NT2/D1 (cell line): ENCODE measurements around the gene VEGFC.

Experiments used
- DNase-seq: peaks from one replicate; pipeline ENCODE4 v3.0.0-alpha.2; 2011; ENCODE audit warnings: low read depth, low spot score
- H3K27me3 ChIP-seq: 2 replicates; pipeline ENCODE4 v1.6.0; 2011; ENCODE audit warnings: mild to moderate bottlenecking; ENCODE audit not compliant: insufficient read length, insufficient read depth
- H3K36me3 ChIP-seq: 2 replicates; pipeline ENCODE4 v1.6.1; 2011; ENCODE audit warnings: mild to moderate bottlenecking, low read length, mixed read lengths; ENCODE audit not compliant: insufficient read depth, insufficient read length
- H3K4me1 ChIP-seq: 2 replicates; pipeline ENCODE4 v1.5.1; 2011; ENCODE audit not compliant: insufficient read depth, insufficient read length
- H3K4me3 ChIP-seq: 2 replicates; pipeline ENCODE4 v1.5.1; 2011; ENCODE audit warnings: low read depth; ENCODE audit not compliant: insufficient read length
- H3K9ac ChIP-seq: 2 replicates; pipeline ENCODE4 v1.6.0; 2011; ENCODE audit warnings: low read depth; ENCODE audit not compliant: insufficient read length
- H3K9me3 ChIP-seq: 2 replicates; pipeline ENCODE4 v1.5.1; 2011; ENCODE audit warnings: mild to moderate bottlenecking, low read length; ENCODE audit not compliant: insufficient read depth
- SUZ12 ChIP-seq: IDR thresholded peaks from 2 replicates; pipeline ENCODE4 v1.6.1; 2011; ENCODE audit not compliant: insufficient read length, insufficient read depth; ENCODE audit errors: extremely low read depth
- YY1 ChIP-seq: IDR thresholded peaks from 2 replicates; pipeline ENCODE4 v1.6.1; 2011; ENCODE audit not compliant: insufficient read length, insufficient read depth
- ZNF274 ChIP-seq: IDR thresholded peaks from 2 replicates; pipeline ENCODE4 v1.6.1; 2011; ENCODE audit warnings: mild to moderate bottlenecking, low read depth, low read length

VEGFC gene

GRCh38 chr4:176708771-176709311 lies 83.9 kb downstream of the VEGFC start:
- no peaks in the 10 kb centered on the region for H3K4me1 ChIP-seq
- no peak for DNase-seq
- H3K9me3 ChIP-seq = no peaks in the 10 kb centered on the region
- H3K4me3 ChIP-seq = no peak overlapping the region
- H3K36me3 ChIP-seq = no peaks in the 10 kb centered on the region
- TF ChIP-seq SUZ12 = no peak
- TF ChIP-seq YY1 = no peak
- TF ChIP-seq ZNF274 = no peak
- H3K9ac ChIP-seq = no peak overlapping the region
- H3K27me3 ChIP-seq = no peaks in the 10 kb centered on the region

- DNase-seq = no peak
- Histone ChIP-seq H3K4me1 (no peaks in the 10 kb centered on the region), H3K36me3 (no peaks in the 10 kb centered on the region), H3K9me3 (no peaks in the 10 kb centered on the region), H3K27me3 (no peaks in the 10 kb centered on the region), H3K4me3 (no peak overlapping the region), H3K9ac (no peak overlapping the region)
- TF ChIP-seq ZNF274 (no peak), YY1 (no peak), SUZ12 (no peak)
Observed at GRCh38 chr4:176690716-176691115, 102.0 kb downstream of the VEGFC start.

GRCh38 chr4:176680668-176681180 lies 112.0 kb downstream of the VEGFC start:
- no peak for DNase-seq
- H3K36me3 ChIP-seq = no peaks in the 10 kb centered on the region

GRCh38 chr4:176676901-176677300 lies 115.8 kb downstream of the VEGFC start:
- no peaks in the 10 kb centered on the region for H3K36me3 ChIP-seq
- no peak for TF ChIP-seq ZNF274
- no peak for TF ChIP-seq SUZ12
- no peak for TF ChIP-seq YY1
- H3K4me1 ChIP-seq = no peaks in the 10 kb centered on the region
- no peak overlapping the region for H3K4me3 ChIP-seq
- H3K9me3 ChIP-seq = no peaks in the 10 kb centered on the region
- H3K27me3 ChIP-seq = no peaks in the 10 kb centered on the region
- H3K9ac ChIP-seq = no peak overlapping the region
- no peak for DNase-seq

More at GRCh38 chr4:176680668-176681180, 112.0 kb downstream of the VEGFC start:
- TF ChIP-seq SUZ12 (no peak), YY1 (no peak), ZNF274 (no peak)
- Histone ChIP-seq H3K27me3 (no peaks in the 10 kb centered on the region), H3K9ac (no peak overlapping the region), H3K4me3 (no peak overlapping the region), H3K4me1 (no peaks in the 10 kb centered on the region), H3K9me3 (no peaks in the 10 kb centered on the region)

GRCh38 chr4:176675810-176676209 lies 116.9 kb downstream of the VEGFC start:
- TF ChIP-seq ZNF274 = no peak
- no peak for TF ChIP-seq YY1
- TF ChIP-seq SUZ12 = no peak
- H3K4me1 ChIP-seq = no peaks in the 10 kb centered on the region
- no peaks in the 10 kb centered on the region for H3K27me3 ChIP-seq
- no peak for DNase-seq
- H3K36me3 ChIP-seq = no peaks in the 10 kb centered on the region
- H3K9me3 ChIP-seq = no peaks in the 10 kb centered on the region
- H3K9ac ChIP-seq = no peak overlapping the region
- no peak overlapping the region for H3K4me3 ChIP-seq

GRCh38 chr4:176671532-176671931 lies 121.2 kb downstream of the VEGFC start:
- Histone ChIP-seq H3K9ac (no peak overlapping the region), H3K27me3 (no peaks in the 10 kb centered on the region), H3K4me1 (no peaks in the 10 kb centered on the region), H3K9me3 (no peaks in the 10 kb centered on the region), H3K4me3 (no peak overlapping the region), H3K36me3 (no peaks in the 10 kb centered on the region)
- TF ChIP-seq SUZ12 (no peak), ZNF274 (no peak), YY1 (no peak)
- no peak for DNase-seq

- H3K4me1 ChIP-seq = no peaks in the 10 kb centered on the region
- no peaks in the 10 kb centered on the region for H3K27me3 ChIP-seq
- no peaks in the 10 kb centered on the region for H3K9me3 ChIP-seq
- no peaks in the 10 kb centered on the region for H3K36me3 ChIP-seq
- no peak for DNase-seq
- TF ChIP-seq ZNF274 (no peak), SUZ12 (no peak), YY1 (no peak)
- H3K4me3 ChIP-seq = no peak overlapping the region
- H3K9ac ChIP-seq = no peak overlapping the region
Observed at GRCh38 chr4:176668324-176668723, 124.4 kb downstream of the VEGFC start.

- no peak for DNase-seq
- H3K9me3 ChIP-seq = no peaks in the 10 kb centered on the region
- H3K36me3 ChIP-seq = no peaks in the 10 kb centered on the region
- no peaks in the 10 kb centered on the region for H3K4me1 ChIP-seq
- TF ChIP-seq SUZ12 = no peak
- no peak for TF ChIP-seq YY1
- no peak for TF ChIP-seq ZNF274
- H3K9ac ChIP-seq = no peak overlapping the region
- H3K27me3 ChIP-seq = no peaks in the 10 kb centered on the region
- no peak overlapping the region for H3K4me3 ChIP-seq
Observed at GRCh38 chr4:176664964-176665363, 127.8 kb downstream of the VEGFC start.
